Effector memory CD4-positive, alpha-beta T cell (primary cell): Measurements from ENCODE around the gene TRIP12.

Experiments
- DNase-seq, 3 donors: peaks; one replicate each; pipeline ENCODE4 v3.0.0-alpha.2; 2020
- H3K27ac ChIP-seq: 2 replicates; pipeline ENCODE4 v1.7.0; 2013; ENCODE audit warnings: mild to moderate bottlenecking, low read length, moderate library complexity; ENCODE audit not compliant: insufficient read depth, poor library complexity, severe bottlenecking
- H3K27me3 ChIP-seq: replicated peaks from 2 replicates; pipeline ENCODE4 v1.7.0; 2013; ENCODE audit warnings: mild to moderate bottlenecking, low read length; ENCODE audit not compliant: insufficient read depth, control insufficient read depth, poor library complexity, severe bottlenecking
- H3K36me3 ChIP-seq: 2 replicates; pipeline ENCODE4 v1.7.0; 2013; ENCODE audit warnings: mild to moderate bottlenecking, low read length, moderate library complexity; ENCODE audit not compliant: control insufficient read depth, insufficient read depth
- H3K4me1 ChIP-seq: 2 replicates; pipeline ENCODE4 v1.7.0; 2013; ENCODE audit warnings: low read length, mild to moderate bottlenecking; ENCODE audit not compliant: control insufficient read depth, insufficient read depth, poor library complexity, severe bottlenecking
- H3K4me3 ChIP-seq: 2 replicates; pipeline ENCODE4 v1.7.0; 2013; ENCODE audit warnings: low read length, low read depth, mild to moderate bottlenecking; ENCODE audit not compliant: insufficient read depth, poor library complexity, severe bottlenecking
- H3K9me3 ChIP-seq: 2 replicates; pipeline ENCODE4 v1.7.0; 2013; ENCODE audit warnings: mild to moderate bottlenecking, low read length, moderate library complexity; ENCODE audit not compliant: control insufficient read depth

The TRIP12 gene

DNA sequence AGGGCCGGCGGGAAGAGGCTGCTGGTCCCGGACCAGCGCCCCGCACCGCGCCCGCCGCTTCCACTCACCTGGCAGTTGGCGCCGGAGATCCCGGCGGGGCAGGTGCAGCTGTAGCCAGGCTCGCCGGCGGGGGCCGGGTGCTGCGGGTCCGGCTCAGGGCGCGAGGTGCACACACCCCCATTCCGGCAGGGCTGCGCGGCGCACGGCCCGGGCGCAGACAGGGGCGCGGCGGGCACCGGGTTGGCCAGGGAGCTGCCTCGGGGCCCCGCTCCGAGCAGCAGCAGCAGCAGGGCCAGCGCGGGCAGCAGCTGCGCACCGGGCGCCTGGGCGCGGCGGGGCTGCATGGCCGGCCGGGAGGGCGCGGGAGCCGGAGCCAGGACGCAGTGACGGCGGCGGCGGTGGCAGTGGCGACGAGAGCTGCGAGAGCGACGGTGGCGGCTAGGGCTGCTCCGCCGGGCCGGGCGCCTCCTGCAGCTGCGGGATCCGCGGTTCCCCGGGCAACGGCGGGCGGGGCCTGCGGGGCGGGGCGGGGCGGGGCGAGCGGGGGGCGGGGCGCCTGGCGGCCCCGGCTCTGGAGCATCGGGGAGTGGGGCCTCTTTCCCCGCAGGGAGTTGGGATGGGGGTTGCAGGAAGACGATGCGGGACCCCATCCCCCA, 207.6 kb downstream of the TRIP12 start, which contains the start of gene DNER:
Gene DNER, minus strand, starts transcription at position 476 of the 656 bp plus-strand sequence. Its CDS starts 132 bp downstream, at position 344.
- DNase-seq, result no peak
- H3K27ac ChIP-seq, result no peak within 1 kb of the TSS

More for the DNA sequence above, 207.6 kb downstream of the TRIP12 start, which contains the start of gene DNER:
- Histone ChIP-seq H3K27me3 (peaks cover 32% of the 10 kb centered on the region), H3K4me1 (peaks cover 20% of the 10 kb centered on the region), H3K4me3 (peak within 1 kb of the TSS; percentile 59), H3K36me3 (no peaks in the 10 kb centered on the region), H3K9me3 (no peaks in the 10 kb centered on the region)
